NB4 (cell line): ENCODE results near the gene STAG1.

Experiments used
- CTCF ChIP-seq: IDR thresholded peaks from one replicate; pipeline ENCODE4 v1.5.1; 2012; ENCODE audit warnings: low read depth, low read length
- POLR2A ChIP-seq: IDR thresholded peaks from 2 replicates; pipeline ENCODE4 v1.6.1; 2011; ENCODE audit warnings: mild to moderate bottlenecking; ENCODE audit not compliant: insufficient read length; ENCODE audit errors: extremely low read depth
- TF ChIP-seq, protein P1 (sequence below): IDR thresholded peaks from 2 replicates; pipeline ENCODE4 v1.6.1; 2011; ENCODE audit warnings: low read depth, low read length

- TF ChIP-seq CTCF (no peak), POLR2A (no peak)
- TF ChIP-seq, protein P1, sequence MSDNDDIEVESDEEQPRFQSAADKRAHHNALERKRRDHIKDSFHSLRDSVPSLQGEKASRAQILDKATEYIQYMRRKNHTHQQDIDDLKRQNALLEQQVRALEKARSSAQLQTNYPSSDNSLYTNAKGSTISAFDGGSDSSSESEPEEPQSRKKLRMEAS: no peak
Observed at GRCh38 chr3:136789976-136790375, 37.8 kb upstream of the STAG1 start.
